Right hindlimb (tissue), 1 donor: ENCODE data around the gene CCR8.
"Not testable (repeated sequence)": the region's sequence is repeated elsewhere in the genome, so short reads cannot be mapped to it uniquely, and the experiment has no call there.

ENCODE experiments used
- DNase-seq: peaks from one replicate; pipeline ENCODE4 v3.0.0-alpha.2; 2018

The CCR8 gene

GRCh38 chr3:39351134-39351533, 21.6 kb downstream of the CCR8 start:
- DNase-seq = not testable (repeated sequence)

- not testable (repeated sequence) for DNase-seq
Observed at GRCh38 chr3:39353168-39353927, 23.8 kb downstream of the CCR8 start.

DNA sequence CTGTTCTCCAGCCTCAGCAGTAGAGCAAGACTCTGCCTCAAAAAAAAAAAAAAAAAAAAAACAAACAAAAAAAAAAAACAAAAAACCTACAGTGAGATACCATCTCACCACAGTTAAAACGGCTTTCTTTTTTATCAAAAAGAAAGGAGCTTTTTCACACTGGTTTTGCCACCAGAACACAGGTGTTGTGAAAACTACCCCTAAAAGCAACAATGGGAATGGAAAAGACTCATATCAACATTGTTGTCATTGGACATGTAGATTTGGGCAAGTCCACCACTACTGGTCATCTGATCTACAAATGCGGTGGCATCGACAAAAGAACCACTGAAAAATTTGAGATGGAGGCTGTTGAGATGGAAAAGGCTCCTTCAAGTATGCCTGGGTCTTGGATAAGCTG, 28.8 kb downstream of the CCR8 start:
- no peak for DNase-seq

- DNase-seq = no peak
Observed at GRCh38 chr3:39361252-39361927, 31.9 kb downstream of the CCR8 start.

DNA sequence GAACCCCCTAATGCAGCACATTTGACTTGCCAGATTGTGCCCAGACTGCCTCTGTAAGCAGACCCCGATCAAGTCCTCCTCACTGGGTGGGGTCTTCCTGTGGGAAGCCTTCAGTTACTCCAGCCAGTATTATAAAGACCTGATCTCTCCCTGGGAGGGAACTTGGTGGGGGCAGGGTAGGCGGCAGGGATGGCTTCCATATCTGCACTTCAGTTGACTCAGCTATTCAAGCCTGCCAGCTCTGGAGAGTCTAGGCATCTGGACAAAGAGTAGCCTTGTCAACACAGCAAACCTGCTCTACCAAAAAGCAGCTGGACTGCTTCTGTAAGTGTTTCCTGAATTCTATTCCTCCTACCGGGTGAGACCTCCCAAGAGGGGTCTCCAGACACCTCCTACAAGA, 32.7 kb downstream of the CCR8 start:
- DNase-seq = no peak

DNA sequence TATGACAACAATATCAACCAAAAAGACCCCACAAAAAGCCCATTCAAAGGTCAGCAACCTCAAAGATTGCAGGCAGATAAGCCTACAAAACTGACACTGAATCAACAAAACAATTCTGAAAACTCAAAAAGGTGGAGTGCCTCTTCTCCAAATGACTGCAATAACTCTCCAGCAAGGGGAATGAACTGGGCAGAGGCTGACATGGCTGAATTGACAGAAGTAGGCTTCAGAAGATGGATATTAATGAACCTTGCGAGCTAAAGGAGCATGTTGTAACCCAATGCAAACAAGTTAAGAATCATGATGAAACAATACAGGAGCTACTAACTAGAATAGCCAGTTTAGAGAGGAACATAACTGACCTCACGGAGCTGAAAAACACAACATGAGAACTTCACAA, 33.3 kb downstream of the CCR8 start:
- DNase-seq = no peak

DNA sequence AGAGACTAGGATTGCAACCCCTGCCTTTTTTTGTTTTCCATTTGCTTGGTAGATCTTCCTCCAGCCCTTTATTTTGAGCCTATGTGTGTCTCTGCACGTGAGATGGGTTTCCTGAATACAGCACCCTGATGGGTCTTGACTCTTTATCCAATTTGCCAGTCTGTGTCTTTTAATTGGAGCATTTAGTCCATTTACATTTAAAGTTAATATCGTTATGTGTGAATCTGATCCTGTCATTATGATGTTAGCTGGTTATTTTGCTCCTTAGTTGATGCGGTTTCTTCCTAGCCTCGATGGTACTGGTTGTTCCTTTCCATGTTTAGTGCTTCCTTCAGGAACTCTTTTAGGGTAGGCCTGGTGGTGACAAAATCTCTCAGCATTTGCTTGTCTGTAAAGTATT, 40.9 kb downstream of the CCR8 start:
- not testable (repeated sequence) for DNase-seq

DNA sequence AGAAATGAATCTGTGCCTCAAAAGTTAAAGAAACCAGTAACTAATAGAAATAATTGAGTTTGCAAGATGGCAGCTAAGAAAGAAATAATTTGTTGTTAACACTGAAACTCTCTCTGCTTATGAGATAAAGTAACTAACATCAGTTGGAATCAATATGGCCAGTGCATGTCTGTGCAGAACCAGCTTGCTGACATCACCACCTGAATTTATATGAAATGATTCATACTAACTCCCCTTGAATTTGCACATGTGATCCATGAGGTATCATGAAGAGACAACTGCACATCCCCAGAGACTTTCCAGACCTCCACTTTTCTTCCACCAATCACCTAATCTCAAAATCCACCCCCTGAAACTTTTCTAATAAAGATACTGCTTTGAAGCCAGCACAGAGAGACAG, 43.3 kb downstream of the CCR8 start:
- no peak for DNase-seq

- no peak for DNase-seq
Observed at GRCh38 chr3:39376959-39377634, 47.6 kb downstream of the CCR8 start.

DNA sequence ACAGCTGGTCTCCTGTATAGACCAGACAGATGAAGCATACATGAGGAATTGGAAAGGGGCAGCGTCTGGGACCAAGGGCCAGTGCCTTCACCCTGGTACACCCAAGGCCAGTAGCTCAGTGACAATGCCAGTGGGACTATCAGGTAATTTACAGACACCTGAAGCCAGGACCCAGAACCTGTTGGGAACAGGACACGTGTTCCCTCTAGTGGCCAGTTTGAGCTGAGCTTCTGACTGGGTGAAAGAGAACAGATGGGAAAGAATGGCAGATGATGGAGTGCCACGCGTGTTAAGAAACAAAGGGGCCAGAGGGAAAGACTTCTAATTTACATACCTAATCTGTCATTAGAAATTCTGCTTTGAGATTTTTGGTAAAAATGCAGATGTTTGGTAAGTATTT, 48.6 kb downstream of the CCR8 start:
- no peak for DNase-seq

GRCh38 chr3:39378957-39379777, 49.7 kb downstream of the CCR8 start:
- no peak for DNase-seq

GRCh38 chr3:39379778-39380155, 50.3 kb downstream of the CCR8 start:
- DNase-seq = no peak

DNA sequence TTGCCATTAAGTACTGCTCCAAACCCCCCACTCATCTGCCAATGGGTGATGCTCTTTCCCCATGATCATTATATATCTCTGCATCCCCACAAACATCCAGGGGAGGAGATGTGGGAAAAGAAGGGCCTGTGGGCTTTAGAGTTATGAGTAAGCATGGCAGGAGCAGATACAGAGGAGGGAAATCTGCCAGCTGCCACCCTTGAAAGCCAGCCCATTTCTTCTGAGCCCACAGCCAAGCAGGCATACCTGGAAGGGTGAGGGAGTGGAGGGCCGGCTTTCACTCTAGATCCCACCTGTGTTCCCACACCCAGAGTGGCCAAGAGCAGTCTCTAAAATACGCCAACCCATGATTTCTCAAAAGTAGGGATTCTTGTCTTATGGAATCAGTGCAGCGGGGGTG, 51.9 kb downstream of the CCR8 start:
- DNase-seq = no peak
